ENCODE results near the gene RGS9BP. TPM values are rescaled to one million over a fixed set of nuclear protein-coding genes. Genes with fewer than 3 reads are reported as not detected.

Gene RGS9BP
- total RNA-seq, 2 donors from 2014 or later = not detected

DNA sequence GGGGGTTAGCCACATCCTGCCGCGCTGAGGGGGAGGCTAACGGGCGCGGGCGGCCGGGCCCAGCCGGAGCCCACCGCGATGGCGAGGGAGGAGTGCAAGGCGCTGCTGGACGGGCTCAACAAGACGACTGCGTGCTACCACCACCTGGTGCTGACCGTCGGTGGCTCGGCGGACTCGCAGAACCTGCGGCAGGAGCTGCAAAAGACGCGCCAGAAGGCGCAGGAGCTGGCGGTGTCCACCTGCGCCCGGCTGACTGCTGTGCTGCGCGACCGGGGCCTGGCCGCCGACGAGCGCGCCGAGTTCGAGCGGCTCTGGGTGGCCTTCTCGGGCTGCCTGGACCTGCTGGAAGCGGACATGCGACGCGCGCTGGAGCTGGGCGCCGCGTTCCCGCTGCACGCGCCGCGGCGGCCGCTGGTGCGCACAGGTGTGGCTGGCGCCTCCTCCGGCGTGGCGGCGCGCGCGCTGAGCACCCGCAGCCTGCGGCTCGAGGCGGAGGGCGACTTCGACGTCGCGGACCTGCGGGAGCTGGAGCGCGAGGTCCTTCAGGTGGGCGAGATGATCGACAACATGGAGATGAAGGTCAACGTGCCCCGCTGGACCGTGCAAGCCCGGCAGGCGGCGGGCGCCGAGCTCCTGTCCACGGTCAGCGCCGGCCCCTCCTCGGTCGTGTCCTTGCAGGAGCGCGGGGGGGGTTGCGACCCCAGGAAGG, 692 bp downstream of the RGS9BP start:
- intact Hi-C loops (cut with DNase I) = no loop called here
- ATAC-seq = no peak
- Histone ChIP-seq H3K9me3 (no peaks in the 10 kb centered on the region), H3K4me3 (peak overlapping the region in 1 of 2 donors; percentile 93), H3K27ac (no peak overlapping the region), H3K36me3 (replicated peaks in 1 of 2; ENCODE audit: insufficient read depth in 1 of 2, low read depth in 2 of 2) (no peaks in the 10 kb centered on the region), H3K4me1 (peaks cover 30% of the 10 kb centered on the region), H3K27me3 (peaks cover 0 to 4% of the 10 kb centered on the region in 2 donors)
- TF ChIP-seq POLR2A (IDR thresholded peaks at IDR 0.05) = no peak
- TF ChIP-seq, protein P1, sequence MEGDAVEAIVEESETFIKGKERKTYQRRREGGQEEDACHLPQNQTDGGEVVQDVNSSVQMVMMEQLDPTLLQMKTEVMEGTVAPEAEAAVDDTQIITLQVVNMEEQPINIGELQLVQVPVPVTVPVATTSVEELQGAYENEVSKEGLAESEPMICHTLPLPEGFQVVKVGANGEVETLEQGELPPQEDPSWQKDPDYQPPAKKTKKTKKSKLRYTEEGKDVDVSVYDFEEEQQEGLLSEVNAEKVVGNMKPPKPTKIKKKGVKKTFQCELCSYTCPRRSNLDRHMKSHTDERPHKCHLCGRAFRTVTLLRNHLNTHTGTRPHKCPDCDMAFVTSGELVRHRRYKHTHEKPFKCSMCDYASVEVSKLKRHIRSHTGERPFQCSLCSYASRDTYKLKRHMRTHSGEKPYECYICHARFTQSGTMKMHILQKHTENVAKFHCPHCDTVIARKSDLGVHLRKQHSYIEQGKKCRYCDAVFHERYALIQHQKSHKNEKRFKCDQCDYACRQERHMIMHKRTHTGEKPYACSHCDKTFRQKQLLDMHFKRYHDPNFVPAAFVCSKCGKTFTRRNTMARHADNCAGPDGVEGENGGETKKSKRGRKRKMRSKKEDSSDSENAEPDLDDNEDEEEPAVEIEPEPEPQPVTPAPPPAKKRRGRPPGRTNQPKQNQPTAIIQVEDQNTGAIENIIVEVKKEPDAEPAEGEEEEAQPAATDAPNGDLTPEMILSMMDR (IDR thresholded peaks at IDR 0.05) = peak in 1 of 7 experiments; percentile 5
- DNase-seq = peak in 3 of 4 donors; percentile 20 to 43 (median 30)
- WGBS, 2 donors = 5 to 33% methylated on average over 3 to 89 of the region's 93 CpGs

GRCh38 chr19:32676895-32677359, 1.3 kb downstream of the RGS9BP start:
- WGBS, 2 donors = 40 to 60% methylated on average over 19 to 27 of the region's 33 CpGs
- intact Hi-C loops (cut with DNase I) = no loop called here
- Histone ChIP-seq H3K27me3 (peaks cover 0 to 4% of the 10 kb centered on the region in 2 donors), H3K27ac (no peak overlapping the region), H3K36me3 (replicated peaks in 1 of 2; ENCODE audit: insufficient read depth in 1 of 2, low read depth in 2 of 2) (no peaks in the 10 kb centered on the region), H3K4me3 (no peak overlapping the region), H3K9me3 (no peaks in the 10 kb centered on the region), H3K4me1 (peaks cover 30% of the 10 kb centered on the region)
- no peak for ATAC-seq
- no peak for TF ChIP-seq POLR2A (IDR thresholded peaks at IDR 0.05)
- TF ChIP-seq, protein P1 (IDR thresholded peaks at IDR 0.05) = no peak
- DNase-seq = no peak

GRCh38 chr19:32677657-32678056, 2.0 kb downstream of the RGS9BP start:
- no peak for ATAC-seq
- TF ChIP-seq, protein P1 (IDR thresholded peaks at IDR 0.05) = no peak
- no peak for TF ChIP-seq POLR2A (IDR thresholded peaks at IDR 0.05)
- no peak for DNase-seq
- 78 to 87% methylated on average over 9 of the region's 9 CpGs for WGBS, 2 donors
- peaks cover 30% of the 10 kb centered on the region for H3K4me1 ChIP-seq
- H3K4me3 ChIP-seq = no peak overlapping the region
- intact Hi-C loops (cut with DNase I) = no loop called here
- H3K27ac ChIP-seq = no peak overlapping the region
- H3K27me3 ChIP-seq = peaks cover 0 to 4% of the 10 kb centered on the region in 2 donors
- H3K9me3 ChIP-seq = no peaks in the 10 kb centered on the region
- H3K36me3 ChIP-seq (replicated peaks in 1 of 2; ENCODE audit: insufficient read depth in 1 of 2, low read depth in 2 of 2) = no peaks in the 10 kb centered on the region

DNA sequence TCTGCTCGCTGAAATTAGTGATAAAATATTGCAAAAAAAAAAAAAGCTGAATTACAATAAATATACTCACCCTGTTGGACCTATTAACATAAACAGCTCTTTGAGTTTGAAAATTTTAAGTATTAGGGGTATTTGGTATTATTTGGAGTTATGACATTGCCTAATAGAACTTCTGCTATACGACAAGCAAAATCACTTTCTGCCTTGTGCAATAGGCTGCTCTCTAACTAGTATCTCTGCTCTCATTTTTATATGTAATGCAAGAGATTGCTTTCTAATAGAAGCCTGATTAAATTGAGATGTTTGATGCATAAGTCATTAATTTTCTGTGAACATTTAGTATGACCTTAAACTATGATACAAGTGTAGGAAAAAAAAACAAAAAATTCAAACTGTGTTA, 5.3 kb downstream of the RGS9BP start:
- Histone ChIP-seq H3K27ac (no peak overlapping the region), H3K27me3 (peaks cover 0 to 4% of the 10 kb centered on the region in 2 donors), H3K4me3 (no peak overlapping the region), H3K9me3 (no peaks in the 10 kb centered on the region), H3K36me3 (replicated peaks in 1 of 2; ENCODE audit: insufficient read depth in 1 of 2, low read depth in 2 of 2) (no peaks in the 10 kb centered on the region), H3K4me1 (peaks cover 9% of the 10 kb centered on the region)
- intact Hi-C loops (cut with DNase I) = no loop called here
- 72 to 74% methylated on average over 2 of the region's 2 CpGs for WGBS, 2 donors
- DNase-seq = no peak
- no peak for ATAC-seq
- TF ChIP-seq, protein P1 (IDR thresholded peaks at IDR 0.05) = no peak
- TF ChIP-seq POLR2A (IDR thresholded peaks at IDR 0.05) = no peak

DNA sequence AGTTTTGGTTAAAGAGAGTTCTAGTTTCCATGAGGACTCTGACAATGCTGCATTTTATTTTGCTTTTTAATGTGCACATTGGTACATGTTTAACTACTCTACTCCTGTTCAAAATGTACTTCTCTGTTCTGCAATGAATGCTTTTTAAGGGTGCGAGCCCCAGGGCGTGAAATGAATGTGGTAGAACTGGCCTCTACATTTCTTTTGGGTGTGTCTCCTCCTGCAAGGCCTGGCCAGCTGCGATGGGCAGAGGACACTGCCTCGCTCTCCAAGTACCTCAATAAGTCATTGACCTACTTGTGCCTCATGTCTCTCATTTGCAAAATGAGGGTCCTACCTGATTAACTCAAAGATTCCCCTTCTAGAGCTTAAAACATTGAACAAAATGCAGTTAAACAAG, 6.7 kb downstream of the RGS9BP start:
- TF ChIP-seq, protein P1 (IDR thresholded peaks at IDR 0.05) = no peak
- TF ChIP-seq POLR2A (IDR thresholded peaks at IDR 0.05) = no peak
- intact Hi-C loops (cut with DNase I) = no loop called here
- Histone ChIP-seq H3K4me1 (no peaks in the 10 kb centered on the region), H3K27me3 (no peaks in the 10 kb centered on the region), H3K4me3 (no peak overlapping the region), H3K9me3 (no peaks in the 10 kb centered on the region), H3K27ac (no peak overlapping the region), H3K36me3 (replicated peaks in 1 of 2; ENCODE audit: insufficient read depth in 1 of 2, low read depth in 2 of 2) (no peaks in the 10 kb centered on the region)
- ATAC-seq (no peak), DNase-seq (no peak)
- 82 to 83% methylated on average over 4 of the region's 4 CpGs for WGBS, 2 donors

Measured in body of pancreas (tissue), 4 donors.